Measurements from ENCODE around the gene DYRK1B. TPM values are rescaled to one million over a fixed set of nuclear protein-coding genes. Genes with fewer than 3 reads are reported as not detected.
"Not testable (repeated sequence)": the region's sequence is repeated elsewhere in the genome, so short reads cannot be mapped to it uniquely, and the experiment has no call there.

DYRK1B gene
- total RNA-seq, 5 donors from 2014 or later (not counting 1 experiment from before 2014, with no cell fraction given) = 18.9 to 38.4 (median 28.0) TPM

DNA sequence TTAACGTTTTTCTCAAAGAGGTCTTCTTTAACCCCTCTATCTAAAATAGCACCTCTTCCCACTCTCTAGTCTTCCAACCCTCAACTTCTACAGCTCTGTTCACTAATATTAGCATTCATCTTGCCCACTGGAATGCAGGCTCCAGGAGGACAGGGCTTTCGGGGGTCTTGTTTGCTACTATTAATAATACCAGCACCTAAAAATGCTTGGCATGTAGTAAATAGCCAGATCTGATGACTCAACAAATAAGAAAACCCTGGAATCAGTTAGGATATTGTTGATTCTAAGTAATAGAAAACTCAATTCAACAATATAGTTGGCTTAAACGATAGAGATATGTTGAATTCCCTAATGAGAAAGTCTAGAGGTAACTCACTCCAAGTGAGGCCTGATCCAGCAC, 14.2 kb downstream of the DYRK1B start:
- no peak overlapping the region for H3K4me3 Mint-ChIP-seq

DNA sequence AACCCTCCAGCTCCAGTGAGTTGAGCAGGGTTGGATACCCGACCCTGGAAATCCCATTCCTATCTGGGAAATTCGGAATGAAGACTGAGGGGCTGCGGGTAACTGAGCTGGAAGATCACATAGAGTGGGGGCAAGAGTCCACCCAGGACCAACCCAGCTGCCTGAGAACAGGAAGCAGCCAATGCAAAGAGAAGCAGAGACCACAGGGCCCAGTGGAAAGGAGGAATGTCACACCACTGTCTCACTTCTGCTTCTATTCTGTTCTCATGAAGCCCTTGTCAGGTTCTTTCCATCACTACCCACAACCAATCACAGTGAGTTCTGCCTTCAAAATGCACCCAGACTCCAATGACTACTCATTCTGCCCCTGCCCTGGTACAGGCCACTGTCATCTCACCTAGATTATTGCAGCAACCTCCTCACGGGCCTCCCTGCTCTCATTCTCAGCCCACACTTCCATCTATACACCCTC, 15.3 kb downstream of the DYRK1B start:
- Histone ChIP-seq H3K9me3 (no peaks in the 10 kb centered on the region), H3K27ac (ENCODE audit: low read length) (no peak overlapping the region), H3K36me3 (ENCODE audit: control insufficient read depth in 2 of 2, extremely low read depth in 1 of 2, insufficient read depth in 1 of 2, low read length in 1 of 2) (peaks cover 3 to 8% of the 10 kb centered on the region in 2 donors), H3K27me3 (replicated peaks in 1 of 2; ENCODE audit: control insufficient read depth in 2 of 2, extremely low read depth in 1 of 2, insufficient read depth in 2 of 2, low read length in 1 of 2) (no peaks in the 10 kb centered on the region), H3K4me1 (ENCODE audit: control insufficient read depth in 1 of 2, extremely low read depth in 1 of 2, insufficient read depth in 2 of 2, low read length in 2 of 2) (peaks cover 2 to 8% of the 10 kb centered on the region in 2 experiments), H3K4me3 (ENCODE audit: control insufficient read depth in 1 of 2, extremely low read depth in 1 of 2, low read length in 1 of 2) (no peak overlapping the region)
- peaks cover 9 to 18% (median 16%) of the 10 kb centered on the region in 3 donors for H3K4me1 Mint-ChIP-seq
- H3K27me3 Mint-ChIP-seq = no peaks in the 10 kb centered on the region
- WGBS (ENCODE audit: insufficient coverage) = 100% methylated on average over 4 of the region's 4 CpGs
- ChIA-PET CTCF (no interaction called here), POLR2A (interaction anchor here in 1 of 2 donors (0.6 kb wide), 1 partner anchor 273 kb away, joined by 3 read pairs; no protein-coding TSS in a partner anchor)
- DNase-seq (no peak), ATAC-seq (replicated peaks in 1 of 4) (no peak)
- no peak overlapping the region for H3K4me3 Mint-ChIP-seq
- H3K27ac Mint-ChIP-seq = no peak overlapping the region
- peaks cover 32% of the 10 kb centered on the region for H3K36me3 Mint-ChIP-seq
- no peaks in the 10 kb centered on the region for H3K9me3 Mint-ChIP-seq

More for the DNA sequence above, 14.2 kb downstream of the DYRK1B start:
- 100% methylated on average over 1 of the region's 3 CpGs for WGBS (ENCODE audit: insufficient coverage)
- Mint-ChIP-seq H3K9me3 (no peaks in the 10 kb centered on the region), H3K27ac (no peak overlapping the region), H3K4me1 (peaks cover 9 to 18% (median 16%) of the 10 kb centered on the region in 3 donors), H3K36me3 (peaks cover 30% of the 10 kb centered on the region), H3K27me3 (no peaks in the 10 kb centered on the region)
- Histone ChIP-seq H3K4me1 (ENCODE audit: control insufficient read depth in 1 of 2, extremely low read depth in 1 of 2, insufficient read depth in 2 of 2, low read length in 2 of 2) (peaks cover 5 to 17% of the 10 kb centered on the region in 2 experiments), H3K36me3 (ENCODE audit: control insufficient read depth in 2 of 2, extremely low read depth in 1 of 2, insufficient read depth in 1 of 2, low read length in 1 of 2) (peaks cover 3 to 8% of the 10 kb centered on the region in 2 donors), H3K27ac (ENCODE audit: low read length) (no peak overlapping the region), H3K27me3 (replicated peaks in 1 of 2; ENCODE audit: control insufficient read depth in 2 of 2, extremely low read depth in 1 of 2, insufficient read depth in 2 of 2, low read length in 1 of 2) (no peaks in the 10 kb centered on the region), H3K4me3 (ENCODE audit: control insufficient read depth in 1 of 2, extremely low read depth in 1 of 2, low read length in 1 of 2) (no peak overlapping the region), H3K9me3 (no peaks in the 10 kb centered on the region)
- POLR2A ChIA-PET = no interaction called here
- CTCF ChIA-PET = interaction anchor here in 1 of 2 donors (0.6 kb wide), 1 partner anchor 22 kb away, joined by 3 read pairs; no protein-coding TSS in a partner anchor
- no peak for DNase-seq
- ATAC-seq (replicated peaks in 1 of 4) = no peak

DNA sequence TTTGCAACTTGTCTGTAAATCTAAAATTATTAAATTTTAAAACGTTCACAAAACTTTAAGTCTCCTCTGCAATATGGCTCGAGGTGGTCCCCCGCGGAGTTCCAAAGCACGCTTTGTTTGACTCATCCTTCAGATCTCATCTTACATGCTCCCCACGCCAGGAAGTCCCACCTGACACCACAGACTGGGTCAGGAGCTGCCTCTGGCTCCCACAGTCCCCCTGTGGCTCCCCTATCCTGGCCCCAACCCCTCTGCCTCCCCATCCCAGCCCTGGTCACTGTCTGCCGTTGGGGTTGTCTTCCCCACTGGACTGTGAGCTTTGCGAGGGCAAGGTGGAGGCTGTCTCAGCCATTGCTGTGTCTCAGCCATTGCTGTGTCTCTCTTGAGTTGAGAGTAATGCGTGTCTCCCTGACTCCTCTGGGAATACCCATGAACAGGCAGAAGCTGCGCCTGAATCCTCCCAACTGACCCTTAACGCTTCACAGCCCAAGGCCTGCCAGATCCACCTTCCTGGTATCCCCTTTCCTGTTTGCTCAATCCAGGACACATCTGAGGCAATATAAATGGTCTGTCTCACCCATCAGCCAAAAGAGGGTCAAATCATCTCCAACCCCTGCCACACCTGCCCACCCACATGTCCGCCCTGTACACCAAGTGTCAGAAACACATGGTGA, 15.9 kb downstream of the DYRK1B start:
- no peak overlapping the region for H3K4me3 ChIP-seq (ENCODE audit: control insufficient read depth in 1 of 2, extremely low read depth in 1 of 2, low read length in 1 of 2)
- H3K4me1 Mint-ChIP-seq = peaks cover 9 to 18% (median 16%) of the 10 kb centered on the region in 3 donors
- peaks cover 3 to 8% of the 10 kb centered on the region in 2 donors for H3K36me3 ChIP-seq (ENCODE audit: control insufficient read depth in 2 of 2, extremely low read depth in 1 of 2, insufficient read depth in 1 of 2, low read length in 1 of 2)
- peaks cover 34% of the 10 kb centered on the region for H3K36me3 Mint-ChIP-seq
- H3K27me3 Mint-ChIP-seq = no peaks in the 10 kb centered on the region
- WGBS (ENCODE audit: insufficient coverage) = 91% methylated on average over 11 of the region's 12 CpGs
- H3K4me1 ChIP-seq (ENCODE audit: control insufficient read depth in 1 of 2, extremely low read depth in 1 of 2, insufficient read depth in 2 of 2, low read length in 2 of 2) = peaks cover 0 to 4% of the 10 kb centered on the region in 2 experiments
- ATAC-seq (replicated peaks in 1 of 4) = no peak
- no peak overlapping the region for H3K27ac ChIP-seq (ENCODE audit: low read length)
- DNase-seq = no peak
- CTCF ChIA-PET = no interaction called here
- H3K27ac Mint-ChIP-seq = no peak overlapping the region
- H3K4me3 Mint-ChIP-seq = no peak overlapping the region
- H3K27me3 ChIP-seq (replicated peaks in 1 of 2; ENCODE audit: control insufficient read depth in 2 of 2, extremely low read depth in 1 of 2, insufficient read depth in 2 of 2, low read length in 1 of 2) = no peaks in the 10 kb centered on the region
- POLR2A ChIA-PET = no interaction called here
- H3K9me3 Mint-ChIP-seq = no peaks in the 10 kb centered on the region
- H3K9me3 ChIP-seq = no peaks in the 10 kb centered on the region

DNA sequence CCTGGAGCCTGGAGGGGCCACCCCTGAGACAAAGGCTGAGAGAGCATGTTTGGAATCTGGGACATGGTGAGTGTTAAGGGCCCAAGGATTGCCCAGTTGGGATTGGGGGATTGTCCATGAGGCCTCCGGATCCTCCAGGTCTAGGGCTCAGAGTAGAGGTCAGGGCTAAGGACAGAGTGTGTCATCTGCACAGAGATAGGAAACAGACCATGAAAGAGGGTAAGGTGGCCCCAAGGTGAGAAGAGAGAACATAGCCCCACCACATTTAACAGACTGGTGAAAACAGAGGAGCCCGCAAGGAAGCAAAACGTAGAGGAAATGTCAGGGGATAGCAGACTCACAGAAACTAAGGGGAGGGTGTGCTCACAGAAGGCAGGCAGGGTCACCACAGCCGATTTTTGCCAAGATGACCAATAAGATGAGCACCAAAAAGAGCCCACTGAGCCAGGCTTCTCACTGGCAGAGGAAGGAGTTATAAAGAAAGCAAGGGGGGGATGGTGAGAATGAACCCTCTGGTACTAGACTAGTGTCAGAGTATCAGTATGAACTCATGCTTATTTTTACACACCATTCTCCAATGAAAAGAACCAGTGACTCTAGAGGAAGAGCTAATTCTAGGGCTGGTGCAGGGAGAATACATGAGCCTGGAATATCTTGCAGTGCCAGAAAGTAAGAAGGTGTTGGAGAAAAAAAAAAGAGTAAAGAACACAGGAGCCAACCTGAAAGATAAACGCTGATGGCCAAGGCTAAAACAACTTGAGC, 17.5 kb downstream of the DYRK1B start:
- ChIA-PET POLR2A (no interaction called here), CTCF (interaction anchor here in 1 of 2 donors (1.5 kb wide), 1 partner anchor 24 kb away, joined by 4 read pairs; no protein-coding TSS in a partner anchor)
- no peaks in the 10 kb centered on the region for H3K9me3 Mint-ChIP-seq
- peaks cover 9 to 18% (median 16%) of the 10 kb centered on the region in 3 donors for H3K4me1 Mint-ChIP-seq
- Histone ChIP-seq H3K27ac (ENCODE audit: low read length) (no peak overlapping the region), H3K36me3 (ENCODE audit: control insufficient read depth in 2 of 2, extremely low read depth in 1 of 2, insufficient read depth in 1 of 2, low read length in 1 of 2) (peaks cover 3 to 8% of the 10 kb centered on the region in 2 donors), H3K27me3 (replicated peaks in 1 of 2; ENCODE audit: control insufficient read depth in 2 of 2, extremely low read depth in 1 of 2, insufficient read depth in 2 of 2, low read length in 1 of 2) (no peaks in the 10 kb centered on the region), H3K9me3 (no peaks in the 10 kb centered on the region), H3K4me1 (ENCODE audit: control insufficient read depth in 1 of 2, extremely low read depth in 1 of 2, insufficient read depth in 2 of 2, low read length in 2 of 2) (peaks cover 0 to 4% of the 10 kb centered on the region in 2 experiments), H3K4me3 (ENCODE audit: control insufficient read depth in 1 of 2, extremely low read depth in 1 of 2, low read length in 1 of 2) (no peak overlapping the region)
- H3K27ac Mint-ChIP-seq = no peak overlapping the region
- ATAC-seq (replicated peaks in 1 of 4) = no peak
- no peak overlapping the region for H3K4me3 Mint-ChIP-seq
- H3K27me3 Mint-ChIP-seq = no peaks in the 10 kb centered on the region
- H3K36me3 Mint-ChIP-seq = peaks cover 34% of the 10 kb centered on the region
- WGBS (ENCODE audit: insufficient coverage) = 80% methylated on average over 2 of the region's 5 CpGs
- no peak for DNase-seq

DNA sequence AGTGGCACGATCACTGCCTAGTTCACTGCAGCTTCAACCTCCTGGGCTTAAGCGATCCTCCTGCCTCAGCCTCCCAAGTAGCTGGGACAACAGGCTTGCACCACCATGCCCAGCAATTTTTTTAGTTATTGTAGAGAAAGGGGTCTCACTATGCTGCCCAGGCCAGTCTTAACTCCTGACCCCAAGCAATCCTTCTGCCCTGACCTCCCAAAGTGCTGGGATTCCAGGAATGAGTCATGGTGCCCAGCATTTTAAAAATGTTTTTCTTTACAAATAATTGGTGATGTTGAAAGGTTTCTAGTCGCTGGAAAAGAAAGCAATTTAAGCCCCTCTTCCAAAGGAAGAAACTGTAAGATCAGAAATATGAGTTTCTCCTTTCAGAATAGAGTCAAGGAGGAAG, 19.4 kb downstream of the DYRK1B start:
- Mint-ChIP-seq H3K4me3 (no peak overlapping the region), H3K4me1 (peaks cover 9 to 14% (median 11%) of the 10 kb centered on the region in 3 donors), H3K9me3 (no peaks in the 10 kb centered on the region), H3K27me3 (no peaks in the 10 kb centered on the region), H3K27ac (no peak overlapping the region), H3K36me3 (peaks cover 31% of the 10 kb centered on the region)
- H3K36me3 ChIP-seq (ENCODE audit: control insufficient read depth in 2 of 2, extremely low read depth in 1 of 2, insufficient read depth in 1 of 2, low read length in 1 of 2) = peaks cover 3 to 8% of the 10 kb centered on the region in 2 donors
- H3K27me3 ChIP-seq (replicated peaks in 1 of 2; ENCODE audit: control insufficient read depth in 2 of 2, extremely low read depth in 1 of 2, insufficient read depth in 2 of 2, low read length in 1 of 2) = no peaks in the 10 kb centered on the region
- ChIA-PET POLR2A (no interaction called here), CTCF (no interaction called here)
- H3K4me3 ChIP-seq (ENCODE audit: control insufficient read depth in 1 of 2, extremely low read depth in 1 of 2, low read length in 1 of 2) = no peak overlapping the region
- WGBS (ENCODE audit: insufficient coverage) = no CpG with 5 or more reads among the region's 3 CpGs
- DNase-seq (no peak), ATAC-seq (replicated peaks in 1 of 4) (no peak)
- H3K9me3 ChIP-seq = no peaks in the 10 kb centered on the region
- H3K4me1 ChIP-seq (ENCODE audit: control insufficient read depth in 1 of 2, extremely low read depth in 1 of 2, insufficient read depth in 2 of 2, low read length in 2 of 2) = peaks cover 0 to 4% of the 10 kb centered on the region in 2 experiments
- no peak overlapping the region for H3K27ac ChIP-seq (ENCODE audit: low read length)

DNA sequence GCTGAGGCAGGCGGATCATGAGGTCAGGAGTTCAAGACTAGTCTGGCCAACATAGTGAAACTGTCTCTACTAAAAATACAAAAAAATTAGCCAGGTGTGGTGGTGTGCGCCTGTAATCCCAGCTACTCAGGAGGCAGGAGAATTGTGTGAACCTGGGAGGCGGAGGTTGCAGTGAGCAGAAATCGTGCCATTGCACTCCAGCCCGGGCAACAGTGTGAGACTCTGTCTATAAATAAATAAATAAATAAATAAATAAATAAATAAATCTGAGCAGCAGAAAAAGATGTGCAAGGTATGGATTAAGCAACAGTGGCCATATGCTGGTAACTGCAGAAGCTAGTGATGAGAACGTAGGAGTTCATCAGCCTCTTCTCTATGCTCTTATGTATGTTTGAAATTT, 19.9 kb downstream of the DYRK1B start:
- H3K4me3 Mint-ChIP-seq; H3K27me3 Mint-ChIP-seq; H3K27me3 ChIP-seq (replicated peaks in 1 of 2; ENCODE audit: control insufficient read depth in 2 of 2, extremely low read depth in 1 of 2, insufficient read depth in 2 of 2, low read length in 1 of 2); CTCF ChIA-PET; H3K9me3 ChIP-seq; DNase-seq; H3K36me3 ChIP-seq (ENCODE audit: control insufficient read depth in 2 of 2, extremely low read depth in 1 of 2, insufficient read depth in 1 of 2, low read length in 1 of 2); H3K9me3 Mint-ChIP-seq; H3K4me1 ChIP-seq (ENCODE audit: control insufficient read depth in 1 of 2, extremely low read depth in 1 of 2, insufficient read depth in 2 of 2, low read length in 2 of 2); H3K4me1 Mint-ChIP-seq; H3K27ac Mint-ChIP-seq; H3K27ac ChIP-seq (ENCODE audit: low read length); H3K4me3 ChIP-seq (ENCODE audit: control insufficient read depth in 1 of 2, extremely low read depth in 1 of 2, low read length in 1 of 2); POLR2A ChIA-PET; ATAC-seq (replicated peaks in 1 of 4): not testable (repeated sequence)
- H3K36me3 Mint-ChIP-seq = peaks cover 29% of the 10 kb centered on the region
- no CpG with 5 or more reads among the region's 6 CpGs for WGBS (ENCODE audit: insufficient coverage)

Data from T-cell (primary cell).